Suprapubic skin (tissue), 4 donors: ENCODE data around the gene CORO1C. TPM values are rescaled to one million over a fixed set of nuclear protein-coding genes. Genes with fewer than 3 reads are reported as not detected.
"Not testable (repeated sequence)": the region's sequence is repeated elsewhere in the genome, so short reads cannot be mapped to it uniquely, and the experiment has no call there.

Experiments used
- DNase-seq, 2 donors: peaks; one replicate each; pipeline ENCODE4 v3.0.0-alpha.2; 2019; ENCODE audit warnings: low spot score in 2 of 2
- H3K27ac ChIP-seq: fragments of 200-600 bp; sonication (generic); one replicate; pipeline ENCODE4 v1.5.1; 2019
- H3K27me3 ChIP-seq: fragments of 200-600 bp; sonication (generic); one replicate; pipeline ENCODE4 v1.5.1; 2019
- H3K36me3 ChIP-seq: fragments of 200-600 bp; sonication (generic); one replicate; pipeline ENCODE4 v1.5.1; 2019
- H3K4me1 ChIP-seq: fragments of 200-600 bp; sonication (generic); one replicate; pipeline ENCODE4 v1.5.1; 2019
- H3K4me3 ChIP-seq: fragments of 200-600 bp; sonication (generic); one replicate; pipeline ENCODE4 v1.5.1; 2019; ENCODE audit warnings: mild to moderate bottlenecking
- H3K9me3 ChIP-seq: fragments of 200-600 bp; sonication (generic); one replicate; pipeline ENCODE4 v1.5.1; 2019
- CTCF ChIP-seq, 2 donors: fragments of 200-600 bp in 1 of 2; fragments of 450-650 bp in 1 of 2; sonication (generic) in 1 of 2; IDR thresholded peaks; one replicate each; pipeline ENCODE4 v1.5.1; 2016 to 2019; ENCODE audit warnings: antibody characterized with exemption in 2 of 2, mild to moderate bottlenecking in 1 of 2, moderate library complexity in 1 of 2
- EP300 ChIP-seq: sonication (generic); formaldehyde crosslinking; IDR thresholded peaks from one replicate; pipeline ENCODE4 v1.6.1; 2017; ENCODE audit warnings: antibody characterized with exemption
- POLR2A ChIP-seq, 2 donors: fragments of 450-650 bp; IDR thresholded peaks; one replicate each; pipeline ENCODE4 v1.6.1; 2017; ENCODE audit warnings: antibody characterized with exemption in 2 of 2, mild to moderate bottlenecking in 2 of 2, moderate library complexity in 2 of 2
- POLR2AphosphoS5 ChIP-seq, 3 donors: sonication (generic); formaldehyde crosslinking; IDR thresholded peaks; one replicate each; pipeline ENCODE4 v1.6.1; 2017; ENCODE audit warnings: antibody characterized with exemption in 3 of 3
- WGBS: methylation state at CpG from one replicate; pipeline ENCODE4 v1.1.5; 2018; 5-methylcytosine and 5-hydroxymethylcytosine counted together
- total RNA-seq, 4 donors: library from RNA; depleted of rRNA; stranded (reverse); fragments of >200 nt; gene quantifications; one replicate each; pipeline ENCODE4 v1.1.0, GENCODE V29; 2016

Gene CORO1C
- total RNA-seq, 4 donors from 2014 or later: 117 to 175 (median 142) TPM

- no peaks in the 10 kb centered on the region for H3K36me3 ChIP-seq
- H3K9me3 ChIP-seq: no peaks in the 10 kb centered on the region
- peak in 2 of 3 donors; percentile 97 to 99 for TF ChIP-seq POLR2AphosphoS5 (IDR thresholded peaks at IDR 0.05)
- no peak for TF ChIP-seq POLR2A (IDR thresholded peaks at IDR 0.05)
- no peak for TF ChIP-seq CTCF (IDR thresholded peaks at IDR 0.05)
- TF ChIP-seq EP300: peak; percentile 98
- no peak overlapping the region for H3K4me3 ChIP-seq
- WGBS: 35% methylated on average over 22 of the region's 23 CpGs
- peak; percentile 88 to 93 for DNase-seq
- H3K27me3 ChIP-seq: no peaks in the 10 kb centered on the region
- H3K4me1 ChIP-seq: peaks cover 40% of the 10 kb centered on the region
- peak overlapping the region; percentile 87 for H3K27ac ChIP-seq
Measured at GRCh38 chr12:108773798-108774788, 42.8 kb upstream of the CORO1C start.

- WGBS: 72% methylated on average over 25 of the region's 25 CpGs
- no peak overlapping the region for H3K4me3 ChIP-seq
- H3K36me3 ChIP-seq: no peaks in the 10 kb centered on the region
- H3K27me3 ChIP-seq: no peaks in the 10 kb centered on the region
- H3K9me3 ChIP-seq: no peaks in the 10 kb centered on the region
- no peak for TF ChIP-seq POLR2AphosphoS5 (IDR thresholded peaks at IDR 0.05)
- no peak for TF ChIP-seq POLR2A (IDR thresholded peaks at IDR 0.05)
- TF ChIP-seq EP300: no peak
- no peak for TF ChIP-seq CTCF (IDR thresholded peaks at IDR 0.05)
- no peak for DNase-seq
- peaks cover 49% of the 10 kb centered on the region for H3K4me1 ChIP-seq
- peak overlapping the region; percentile 87 for H3K27ac ChIP-seq
Measured at GRCh38 chr12:108772891-108773797, 41.8 kb upstream of the CORO1C start.

GRCh38 chr12:108772247-108772646, 40.9 kb upstream of the CORO1C start:
- WGBS: 41% methylated on average over 2 of the region's 2 CpGs
- TF ChIP-seq POLR2AphosphoS5 (IDR thresholded peaks at IDR 0.05): no peak
- no peak for TF ChIP-seq POLR2A (IDR thresholded peaks at IDR 0.05)
- no peak for TF ChIP-seq EP300
- TF ChIP-seq CTCF (IDR thresholded peaks at IDR 0.05): no peak
- H3K4me1 ChIP-seq: peaks cover 47% of the 10 kb centered on the region

GRCh38 chr12:108771835-108772234, 40.5 kb upstream of the CORO1C start:
- H3K4me1 ChIP-seq: peaks cover 46% of the 10 kb centered on the region
- H3K36me3 ChIP-seq, H3K4me3 ChIP-seq, H3K9me3 ChIP-seq, DNase-seq, H3K27ac ChIP-seq, H3K27me3 ChIP-seq: not testable (repeated sequence)
- 92% methylated on average over 9 of the region's 9 CpGs for WGBS

More at GRCh38 chr12:108772247-108772646, 40.9 kb upstream of the CORO1C start:
- no peaks in the 10 kb centered on the region for H3K36me3 ChIP-seq
- no peaks in the 10 kb centered on the region for H3K9me3 ChIP-seq
- no peaks in the 10 kb centered on the region for H3K27me3 ChIP-seq
- no peak for DNase-seq
- H3K4me3 ChIP-seq: no peak overlapping the region
- no peak overlapping the region for H3K27ac ChIP-seq

- H3K4me3 ChIP-seq: no peak overlapping the region
- WGBS: 100% methylated on average over 1 of the region's 1 CpG
- H3K27ac ChIP-seq: no peak overlapping the region
- H3K9me3 ChIP-seq: no peaks in the 10 kb centered on the region
- no peaks in the 10 kb centered on the region for H3K36me3 ChIP-seq
- DNase-seq: no peak
- TF ChIP-seq POLR2AphosphoS5 (IDR thresholded peaks at IDR 0.05) (no peak), POLR2A (IDR thresholded peaks at IDR 0.05) (no peak), CTCF (IDR thresholded peaks at IDR 0.05) (no peak)
- peaks cover 46% of the 10 kb centered on the region for H3K4me1 ChIP-seq
- no peaks in the 10 kb centered on the region for H3K27me3 ChIP-seq
Measured at GRCh38 chr12:108770963-108771362, 39.6 kb upstream of the CORO1C start.
